T-helper 17 cell (primary cell): ENCODE measurements around the gene PLXNB2. TPM values are rescaled to one million over a fixed set of nuclear protein-coding genes. Genes with fewer than 3 reads are reported as not detected.
A peak's percentile ranks its signal among the peaks of the same experiment; 100 is the strongest.
"Not testable (repeated sequence)": the region's sequence is repeated elsewhere in the genome, so short reads cannot be mapped to it uniquely, and the experiment has no call there.

ENCODE experiments used
- ATAC-seq: fragments of 150-1000 bp; cut with Tn5 transposase; 2 replicates; pipeline ENCODE4 v1.10.0; 2021; ENCODE audit warnings: mild to moderate bottlenecking, moderate library complexity
- DNase-seq, 3 donors: peaks; one replicate each; pipeline versions ENCODE4 v3.0.0 to v3.0.0-alpha.2; 2020 to 2021
- H3K9me3 ChIP-seq: one replicate; pipeline ENCODE4 v1.7.0; 2013; ENCODE audit warnings: low read length, mild to moderate bottlenecking; ENCODE audit not compliant: control insufficient read depth, poor library complexity, severe bottlenecking
- H3K27ac Mint-ChIP-seq: one replicate; pipeline ENCODE4 v1.8.0; 2022; ENCODE audit warnings: mild to moderate bottlenecking, moderate library complexity, mixed read lengths
- H3K27me3 Mint-ChIP-seq: one replicate; pipeline ENCODE4 v1.8.0; 2022; ENCODE audit warnings: mixed read lengths
- H3K36me3 Mint-ChIP-seq: one replicate; pipeline ENCODE4 v1.8.0; 2022; ENCODE audit warnings: low read depth, mixed read lengths
- H3K4me1 Mint-ChIP-seq: one replicate; pipeline ENCODE4 v1.8.0; 2022; ENCODE audit warnings: mild to moderate bottlenecking, mixed read lengths
- H3K4me3 Mint-ChIP-seq: one replicate; pipeline ENCODE4 v1.8.0; 2022; ENCODE audit warnings: mild to moderate bottlenecking, moderate library complexity, mixed read lengths
- total RNA-seq, 4 donors: library from RNA in 2 of 4; stranded (reverse) in 2 of 4; gene quantifications; one replicate each; pipeline ENCODE4 v1.2.3 and lab custom pipeline; 2022 to 2026

PLXNB2 gene
- total RNA-seq, 2 donors from 2014 or later, result 3.0 to 7.6 TPM

- DNase-seq, H3K36me3 Mint-ChIP-seq, H3K27ac Mint-ChIP-seq, H3K27me3 Mint-ChIP-seq, H3K9me3 ChIP-seq, H3K4me1 Mint-ChIP-seq, ATAC-seq: not testable (repeated sequence)
- peak overlapping the region; percentile 75 for H3K4me3 Mint-ChIP-seq
Measured at GRCh38 chr22:50273781-50274180, 33.7 kb downstream of the PLXNB2 start.

GRCh38 chr22:50273352-50273751 lies 34.1 kb downstream of the PLXNB2 start:
- not testable (repeated sequence) for H3K27ac Mint-ChIP-seq, DNase-seq, H3K9me3 ChIP-seq, ATAC-seq, H3K4me3 Mint-ChIP-seq, H3K27me3 Mint-ChIP-seq, H3K36me3 Mint-ChIP-seq, H3K4me1 Mint-ChIP-seq

GRCh38 chr22:50272044-50272802 lies 35.2 kb downstream of the PLXNB2 start:
- H3K27me3 Mint-ChIP-seq, result no peaks in the 10 kb centered on the region
- H3K9me3 ChIP-seq, result no peaks in the 10 kb centered on the region
- DNase-seq (no peak), ATAC-seq (no peak)
- no peak overlapping the region for H3K27ac Mint-ChIP-seq
- peaks cover 11% of the 10 kb centered on the region for H3K4me1 Mint-ChIP-seq
- no peak overlapping the region for H3K4me3 Mint-ChIP-seq
- no peaks in the 10 kb centered on the region for H3K36me3 Mint-ChIP-seq

- H3K9me3 ChIP-seq, result no peaks in the 10 kb centered on the region
- Mint-ChIP-seq H3K27ac (no peak overlapping the region), H3K4me1 (peaks cover 11% of the 10 kb centered on the region), H3K4me3 (peak overlapping the region; percentile 84), H3K36me3 (no peaks in the 10 kb centered on the region), H3K27me3 (no peaks in the 10 kb centered on the region)
- DNase-seq, result peak; percentile 47 to 63 (median 50)
- ATAC-seq, result peak; percentile 22
Measured at GRCh38 chr22:50271519-50271970, 35.9 kb downstream of the PLXNB2 start.

- DNase-seq (peak; percentile 56 to 68 (median 63)), ATAC-seq (peak; percentile 66)
- H3K9me3 ChIP-seq, result no peaks in the 10 kb centered on the region
- Mint-ChIP-seq H3K4me3 (peak overlapping the region; percentile 84), H3K4me1 (peaks cover 11% of the 10 kb centered on the region), H3K36me3 (no peaks in the 10 kb centered on the region), H3K27me3 (no peaks in the 10 kb centered on the region), H3K27ac (no peak overlapping the region)
Measured at GRCh38 chr22:50270666-50271394, 36.6 kb downstream of the PLXNB2 start.

- H3K27ac Mint-ChIP-seq, result no peak within 1 kb of the TSS
- no peaks in the 10 kb centered on the region for H3K27me3 Mint-ChIP-seq
- no peaks in the 10 kb centered on the region for H3K36me3 Mint-ChIP-seq
- DNase-seq (peak; percentile 64 to 77 (median 71)), ATAC-seq (peak; percentile 75)
- peak within 1 kb of the TSS; percentile 84 for H3K4me3 Mint-ChIP-seq
- peaks cover 13% of the 10 kb centered on the region for H3K4me1 Mint-ChIP-seq
- no peaks in the 10 kb centered on the region for H3K9me3 ChIP-seq
Measured at GRCh38 chr22:50269970-50270665, 37.3 kb downstream of the PLXNB2 start, which contains the start of gene MAPK11. Gene MAPK11, minus strand, starts transcription at chr22:50270380. Its CDS starts 88 bp downstream, at chr22:50270292.

GRCh38 chr22:50269573-50269969 lies 37.9 kb downstream of the PLXNB2 start:
- Mint-ChIP-seq H3K27ac (no peak overlapping the region), H3K4me3 (peak overlapping the region; percentile 56), H3K4me1 (peaks cover 15% of the 10 kb centered on the region), H3K36me3 (no peaks in the 10 kb centered on the region), H3K27me3 (no peaks in the 10 kb centered on the region)
- DNase-seq (no peak), ATAC-seq (no peak)
- H3K9me3 ChIP-seq, result no peaks in the 10 kb centered on the region

GRCh38 chr22:50268655-50269113 lies 38.8 kb downstream of the PLXNB2 start:
- DNase-seq (no peak), ATAC-seq (no peak)
- Mint-ChIP-seq H3K4me3 (peak overlapping the region; percentile 59), H3K27me3 (no peaks in the 10 kb centered on the region), H3K36me3 (no peaks in the 10 kb centered on the region), H3K4me1 (peaks cover 9% of the 10 kb centered on the region), H3K27ac (no peak overlapping the region)
- H3K9me3 ChIP-seq, result no peaks in the 10 kb centered on the region

GRCh38 chr22:50267591-50268390 lies 39.7 kb downstream of the PLXNB2 start:
- no peak overlapping the region for H3K27ac Mint-ChIP-seq
- H3K9me3 ChIP-seq, result no peaks in the 10 kb centered on the region
- peaks cover 9% of the 10 kb centered on the region for H3K4me1 Mint-ChIP-seq
- H3K36me3 Mint-ChIP-seq, result no peaks in the 10 kb centered on the region
- H3K4me3 Mint-ChIP-seq, result peak overlapping the region; percentile 59
- H3K27me3 Mint-ChIP-seq, result peaks cover 7% of the 10 kb centered on the region
- peak; percentile 54 to 64 (median 58) for DNase-seq
- peak; percentile 44 for ATAC-seq

GRCh38 chr22:50266994-50267393 lies 40.5 kb downstream of the PLXNB2 start:
- no peaks in the 10 kb centered on the region for H3K36me3 Mint-ChIP-seq
- H3K27ac Mint-ChIP-seq, result no peak overlapping the region
- H3K27me3 Mint-ChIP-seq, result peaks cover 15% of the 10 kb centered on the region
- DNase-seq (no peak), ATAC-seq (no peak)
- no peak overlapping the region for H3K4me3 Mint-ChIP-seq
- no peaks in the 10 kb centered on the region for H3K9me3 ChIP-seq
- peaks cover 14% of the 10 kb centered on the region for H3K4me1 Mint-ChIP-seq

GRCh38 chr22:50264946-50265669 lies 42.3 kb downstream of the PLXNB2 start:
- no peak overlapping the region for H3K4me3 Mint-ChIP-seq
- no peak overlapping the region for H3K27ac Mint-ChIP-seq
- H3K27me3 Mint-ChIP-seq, result peaks cover 15% of the 10 kb centered on the region
- H3K4me1 Mint-ChIP-seq, result peaks cover 15% of the 10 kb centered on the region
- no peaks in the 10 kb centered on the region for H3K36me3 Mint-ChIP-seq
- H3K9me3 ChIP-seq, result no peaks in the 10 kb centered on the region
- no peak for ATAC-seq
- DNase-seq, result no peak
